Fibroblast of lung (primary cell): ENCODE data around the gene HLA-G.

ENCODE experiments used
- CTCF ChIP-seq, 2 donors: IDR thresholded peaks in 1 of 2; conservative IDR thresholded peaks in 1 of 2; 1 replicate in 1 of 2; 2 replicates in 1 of 2; pipeline ENCODE4 v1.5.1; 2011 to 2012; ENCODE audit warnings: low read length in 2 of 2, control low read depth in 1 of 2, inconsistent platforms in 1 of 2, low read depth in 1 of 2, mild to moderate bottlenecking in 1 of 2
- EZH2 ChIP-seq: IDR thresholded peaks from 2 replicates; pipeline ENCODE4 v1.5.1; 2012; ENCODE audit warnings: low read length, control low read depth, mild to moderate bottlenecking; ENCODE audit errors: missing control alignments

GRCh38 chr6:29818892-29819291, 8.7 kb upstream of the HLA-G start:
- TF ChIP-seq CTCF (conservative IDR thresholded peaks at IDR 0.05 in 1 of 2, IDR thresholded peaks at IDR 0.05 in 1 of 2; ENCODE audit: low read depth in 1 of 2, low read length in 2 of 2): no peak
- no peak for TF ChIP-seq EZH2
